Purkinje cell (primary cell): ENCODE results near the gene AMBP. TPM values are rescaled to one million over a fixed set of nuclear protein-coding genes. Genes with fewer than 3 reads are reported as not detected.

Experiments
- polyA plus RNA-seq: library from polyadenylated mRNA; unstranded; fragments of >200 nt; fragmentation: Nextera tagmentation; gene quantifications from 2 replicates; pipeline ENCODE4 v1.2.1, GENCODE V29; 2014

AMBP gene
- not detected in 2 replicates for polyA plus RNA-seq

GRCh38 chr9:114078021-114078780 lies at the start of gene AMBP:
Gene AMBP (minus strand): TSS chr9:114078300. CDS start chr9:114078209, 91 bp downstream.

GRCh38 chr9:114098936-114099668 lies 21.0 kb upstream of the AMBP start, which contains the start of gene KIF12:
Gene KIF12 (minus strand): TSS chr9:114099292. CDS start chr9:114099276, 16 bp downstream.

Other genes with a start within 250 kb of the AMBP start
- gene ZNF618, start 202.0 kb downstream of the AMBP start, polyA plus RNA-seq = 1.2 TPM in 2 replicates
- not detected in 2 replicates for gene KIF12, start 21.0 kb upstream of the AMBP start, polyA plus RNA-seq
- gene COL27A1, start 77.2 kb upstream of the AMBP start, polyA plus RNA-seq = 1.8 and 2.9 TPM in 2 replicates
- gene ORM1, start 244.8 kb upstream of the AMBP start, polyA plus RNA-seq = 1.4 and 3.5 TPM in 2 replicates